SK-N-SH (cell line): ENCODE data around the gene SLC25A25. TPM values are rescaled to one million over a fixed set of nuclear protein-coding genes. Genes with fewer than 3 reads are reported as not detected.

ENCODE experiments used
- CTCF ChIA-PET: fragments of 300-600, 350-600 bp; formaldehyde crosslinking; extraction: SDS; loops from one replicate; lab custom pipeline; 2021; lab: Yijun Ruan, JAX
- POLR2A ChIA-PET: fragments of 350-600 bp; sonication (Branson Sonifier 250); formaldehyde crosslinking; extraction: SDS; loops from one replicate; lab custom pipeline; 2020; ENCODE audit warnings: antibody characterized with exemption, inconsistent platforms; lab: Yijun Ruan, JAX
- DNase-seq: peaks from one replicate; pipeline ENCODE4 v3.0.0; 2012
- H2AFZ ChIP-seq: fragments of 200-600 bp; sonication (generic); 2 replicates; pipeline ENCODE4 v1.8.1; 2016; ENCODE audit warnings: antibody characterized with exemption, mild to moderate bottlenecking, low read depth
- H3F3A ChIP-seq: fragments of 200-600 bp; sonication (generic); replicated peaks from 2 replicates; pipeline ENCODE3; 2016; ENCODE audit warnings: antibody characterized with exemption, mild to moderate bottlenecking; ENCODE audit not compliant: insufficient read depth
- H3K27ac ChIP-seq, 2 experiments: fragments of 200-500 bp in 1 of 2; fragments of 200-600 bp in 1 of 2; sonication (Bioruptor generic) in 1 of 2; sonication (generic), shearing (Covaris generic) in 1 of 2; 2 replicates each; pipeline versions ENCODE4 v1.5.1 to v1.6.1; 2014 to 2016; ENCODE audit warnings: low read depth in 2 of 2, inconsistent platforms in 1 of 2, low read length in 1 of 2, mild to moderate bottlenecking in 1 of 2, mixed read lengths in 1 of 2
- H3K27me3 ChIP-seq: fragments of 200-600 bp; sonication (generic), shearing (Covaris generic); 2 replicates; pipeline ENCODE4 v1.6.1; 2016; ENCODE audit warnings: mixed run types; ENCODE audit not compliant: insufficient read depth
- H3K36me3 ChIP-seq, 2 experiments: fragments of 200-500 bp in 1 of 2; fragments of 200-600 bp in 1 of 2; sonication (Bioruptor generic) in 1 of 2; sonication (generic) in 1 of 2; replicated peaks in 1 of 2; 2 replicates each; pipeline versions ENCODE3 to v1.5.1; 2014 to 2016; ENCODE audit warnings: low read length in 1 of 2, mild to moderate bottlenecking in 1 of 2; ENCODE audit not compliant: insufficient read depth in 2 of 2, control insufficient read depth in 1 of 2
- H3K4me1 ChIP-seq, 2 experiments: fragments of 200-500 bp in 1 of 2; fragments of 200-600 bp in 1 of 2; sonication (Bioruptor generic) in 1 of 2; sonication (generic), shearing (Covaris generic) in 1 of 2; 2 replicates each; pipeline versions ENCODE4 v1.5.1 to v1.6.1; 2014 to 2016; ENCODE audit warnings: low read depth in 1 of 2, low read length in 1 of 2, mixed run types in 1 of 2; ENCODE audit not compliant: insufficient read depth in 2 of 2, control insufficient read depth in 1 of 2
- H3K4me2 ChIP-seq: fragments of 200-600 bp; sonication (generic), shearing (Covaris generic); 2 replicates; pipeline ENCODE4 v1.6.1; 2017; ENCODE audit warnings: mixed run types
- H3K4me3 ChIP-seq, 2 experiments: fragments of 200-500 bp in 1 of 2; fragments of 200-600 bp in 1 of 2; sonication (Bioruptor generic) in 1 of 2; sonication (generic), shearing (Covaris generic) in 1 of 2; 2 replicates each; pipeline versions ENCODE4 v1.5.1 to v1.8.1; 2014 to 2016; ENCODE audit warnings: low read depth in 2 of 2, inconsistent platforms in 1 of 2, low read length in 1 of 2, mild to moderate bottlenecking in 1 of 2, mixed read lengths in 1 of 2, moderate library complexity in 1 of 2
- H3K79me2 ChIP-seq: fragments of 200-600 bp; sonication (generic); 2 replicates; pipeline ENCODE4 v1.8.1; 2017; ENCODE audit warnings: mild to moderate bottlenecking; ENCODE audit not compliant: insufficient read depth
- H3K9ac ChIP-seq: fragments of 200-600 bp; sonication (generic); 2 replicates; pipeline ENCODE4 v1.6.1; 2017; ENCODE audit warnings: mixed run types
- H3K9me2 ChIP-seq: fragments of 200-600 bp; sonication (generic); 2 replicates; pipeline ENCODE4 v1.6.1; 2017; ENCODE audit warnings: mixed run types
- H3K9me3 ChIP-seq: fragments of 200-600 bp; sonication (generic); 2 replicates; pipeline ENCODE4 v1.6.1; 2017; ENCODE audit warnings: mixed run types, mild to moderate bottlenecking, moderate library complexity
- H4K20me1 ChIP-seq: fragments of 200-600 bp; sonication (generic); 2 replicates; pipeline ENCODE4 v1.6.1; 2017; ENCODE audit warnings: mild to moderate bottlenecking, mixed run types; ENCODE audit not compliant: insufficient read depth
- ELF1 ChIP-seq: IDR thresholded peaks from 2 replicates; pipeline ENCODE4 v1.4.0; 2012
- EP300 ChIP-seq, 2 experiments: IDR thresholded peaks; 2 replicates each; pipeline versions ENCODE4 v1.4.0 to v1.6.1; 2012; ENCODE audit warnings: borderline replicate concordance in 1 of 2, low read depth in 1 of 2, low read length in 1 of 2
- EZH2phosphoT487 ChIP-seq: fragments of 200-600 bp; sonication (generic); IDR thresholded peaks from 2 replicates; pipeline ENCODE4 v1.6.1; 2017; ENCODE audit warnings: low read depth, mixed run types, mild to moderate bottlenecking, antibody characterized with exemption, moderate library complexity, borderline replicate concordance
- FOXJ3 ChIP-seq: sonication (generic); formaldehyde crosslinking; IDR thresholded peaks from 2 replicates; pipeline ENCODE4 v1.5.1; 2020; ENCODE audit warnings: mild to moderate bottlenecking, missing genetic modification reagents
- FOXM1 ChIP-seq: IDR thresholded peaks from 2 replicates; pipeline ENCODE4 v1.4.0; 2012; ENCODE audit warnings: low read depth, mild to moderate bottlenecking
- GABPA ChIP-seq: IDR thresholded peaks from 2 replicates; pipeline ENCODE4 v1.4.0; 2012; ENCODE audit warnings: low read depth, mild to moderate bottlenecking
- IRF3 ChIP-seq: fragments of 150-350 bp; IDR thresholded peaks from 2 replicates; pipeline ENCODE4 v1.6.1; 2016; ENCODE audit warnings: mild to moderate bottlenecking, low read depth, low read length
- MXI1 ChIP-seq: IDR thresholded peaks from 2 replicates; pipeline ENCODE4 v1.6.1; 2012; ENCODE audit warnings: mild to moderate bottlenecking, low read depth, low read length, improper control_type of control experiment
- NRF1 ChIP-seq: IDR thresholded peaks from 2 replicates; pipeline ENCODE4 v1.6.1; 2012; ENCODE audit warnings: low read depth, mild to moderate bottlenecking, low read length
- RAD21 ChIP-seq: IDR thresholded peaks from 2 replicates; pipeline ENCODE4 v1.6.1; 2012; ENCODE audit warnings: mild to moderate bottlenecking, low read length
- RCOR1 ChIP-seq: fragments of 150-350 bp; IDR thresholded peaks from 2 replicates; pipeline ENCODE4 v1.6.1; 2017; ENCODE audit warnings: antibody characterized with exemption, low read length
- REST ChIP-seq: IDR thresholded peaks from 2 replicates; pipeline ENCODE4 v1.6.1; 2012; ENCODE audit warnings: mild to moderate bottlenecking, low read depth, low read length, moderate library complexity
- RFX5 ChIP-seq: IDR thresholded peaks from 2 replicates; pipeline ENCODE4 v1.6.1; 2012; ENCODE audit warnings: mild to moderate bottlenecking, improper control_type of control experiment, low read length
- RXRA ChIP-seq: IDR thresholded peaks from 2 replicates; pipeline ENCODE4 v1.4.0; 2012; ENCODE audit warnings: low read depth, mild to moderate bottlenecking, borderline replicate concordance
- SIN3A ChIP-seq: IDR thresholded peaks from 2 replicates; pipeline ENCODE4 v1.6.1; 2012; ENCODE audit warnings: low read depth, mild to moderate bottlenecking, low read length, moderate library complexity, borderline replicate concordance
- SMC3 ChIP-seq: IDR thresholded peaks from 2 replicates; pipeline ENCODE4 v1.6.1; 2012; ENCODE audit warnings: low read depth, low read length, improper control_type of control experiment
- TAF1 ChIP-seq: IDR thresholded peaks from 2 replicates; pipeline ENCODE4 v1.6.1; 2012; ENCODE audit warnings: low read depth, mild to moderate bottlenecking, low read length, moderate library complexity, borderline replicate concordance
- TEAD4 ChIP-seq: IDR thresholded peaks from 2 replicates; pipeline ENCODE4 v1.4.0; 2012; ENCODE audit warnings: mild to moderate bottlenecking, borderline replicate concordance; ENCODE audit not compliant: insufficient read depth
- WGBS: methylation state at CpG from one replicate; pipeline ENCODE4 v1.1.6; 2017; ENCODE audit warnings: low lambda C conversion rate; 5-methylcytosine and 5-hydroxymethylcytosine counted together
- polyA plus RNA-seq, 3 experiments: library from polyadenylated mRNA; depleted of rRNA; stranded (reverse); fragments of >200 nt; gene quantifications; 2 replicates each; pipeline ENCODE4 v1.2.3, GENCODE V29; 2012

The SLC25A25 gene
- polyA plus RNA-seq, 1 of the 3 experiments (the other 2 are of a cell fraction) = 12.1 TPM

GRCh38 chr9:128121924-128122808 lies 54.1 kb downstream of the SLC25A25 start:
- no peak overlapping the region for H3K9ac ChIP-seq
- no peaks in the 10 kb centered on the region for H3F3A ChIP-seq
- TF ChIP-seq MXI1 (no peak), TEAD4 (no peak), RXRA (no peak), TAF1 (no peak), EZH2phosphoT487 (no peak), NRF1 (no peak), GABPA (no peak), FOXJ3 (CRISPR knock-in tag) (no peak), REST (no peak), FOXM1 (no peak), RAD21 (no peak), IRF3 (no peak), SMC3 (no peak), ELF1 (no peak), SIN3A (no peak), RFX5 (no peak), RCOR1 (no peak), EP300 (IDR thresholded peaks at IDR 0.05; ENCODE audit: borderline replicate concordance in 1 of 2, low read depth in 1 of 2, low read length in 1 of 2) (no peak)
- peaks cover 0 to 26% of the 10 kb centered on the region in 2 experiments for H3K36me3 ChIP-seq
- H3K4me2 ChIP-seq = no peak overlapping the region
- H3K4me3 ChIP-seq = no peak overlapping the region
- H3K27me3 ChIP-seq = no peaks in the 10 kb centered on the region
- ChIA-PET POLR2A (no interaction called here), CTCF (no interaction called here)
- H2AFZ ChIP-seq = no peak overlapping the region
- H3K9me3 ChIP-seq = no peaks in the 10 kb centered on the region
- H3K4me1 ChIP-seq = peaks cover 4 to 19% of the 10 kb centered on the region in 2 experiments; a peak in 1 of 4 replicates
- WGBS = 91% methylated on average over 19 of the region's 27 CpGs
- no peak overlapping the region for H3K27ac ChIP-seq
- DNase-seq = no peak
- peaks cover 19% of the 10 kb centered on the region for H3K79me2 ChIP-seq
- no peaks in the 10 kb centered on the region for H3K9me2 ChIP-seq
- peaks cover 14% of the 10 kb centered on the region; the same call in 1 of the 2 replicates for H4K20me1 ChIP-seq
